Non-pigmented ciliary epithelial cell (primary cell): Measurements from ENCODE around the gene MAGEA2.
"Not testable (repeated sequence)": the region's sequence is repeated elsewhere in the genome, so short reads cannot be mapped to it uniquely, and the experiment has no call there.

Source experiments
- DNase-seq: peaks from one replicate; pipeline ENCODE4 v3.0.0-alpha.2; 2010; ENCODE audit warnings: low read depth

MAGEA2 gene

DNA sequence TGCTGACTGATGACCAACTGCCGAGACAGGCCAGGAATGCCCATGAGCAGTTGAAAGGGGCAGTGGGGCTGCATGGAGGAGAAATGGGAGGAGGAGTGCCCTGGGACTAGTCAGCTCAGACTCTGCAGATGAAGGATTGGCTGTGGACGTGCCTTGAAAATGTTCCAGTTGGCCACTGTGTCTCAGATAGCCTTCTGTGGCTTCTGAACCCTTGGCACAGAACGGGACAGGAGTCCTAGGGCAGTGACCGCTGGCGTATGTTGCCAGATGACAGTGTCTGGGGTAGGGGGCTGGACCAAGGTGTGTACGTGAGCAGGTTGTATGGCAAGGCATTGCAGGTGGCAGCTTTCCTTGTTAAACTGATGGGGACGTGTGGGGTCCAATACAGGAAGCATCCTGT is 47.1 kb downstream of the MAGEA2 start:
- not testable (repeated sequence) for DNase-seq

GRCh38 chrX:152700390-152700789 is 53.3 kb downstream of the MAGEA2 start:
- DNase-seq = not testable (repeated sequence)
